HCT116 (cell line): ENCODE results near the gene ERN1. TPM values are rescaled to one million over a fixed set of nuclear protein-coding genes. Genes with fewer than 3 reads are reported as not detected.
A peak's percentile ranks its signal among the peaks of the same experiment; 100 is the strongest.

Experiments
- ATAC-seq: fragments of 200-7000 bp; cut with Tn5 transposase; 2 replicates; pipeline ENCODE4 v1.9.1; 2020; ENCODE audit warnings: mild to moderate bottlenecking, moderate library complexity
- BruUV-seq: library from RNA; stranded (reverse); fragments of 400-500 nt; replicated peaks from 2 replicates; lab custom pipeline; 2021; lab: Mats Ljungman, UMichigan
- CTCF ChIA-PET: fragments of 300-600 bp; sonication (Branson Sonifier 250); formaldehyde crosslinking; loops from one replicate; lab custom pipeline; 2021; ENCODE audit warnings: antibody characterized with exemption; lab: Charles Lee
- POLR2A ChIA-PET: fragments of 300-600, 350-600 bp; sonication (Branson Sonifier 250); formaldehyde crosslinking; loops from one replicate; lab custom pipeline; 2021; ENCODE audit warnings: antibody characterized with exemption; lab: Charles Lee
- RAD21 ChIA-PET, 2 experiments: fragments of 300-600 bp; sonication (Branson Sonifier 250); formaldehyde crosslinking; loops; one replicate each; lab custom pipeline; 2023; ENCODE audit warnings: low total read pairs in 2 of 2; ENCODE audit not compliant: uncharacterized antibody in 2 of 2, unreplicated experiment in 2 of 2, low non-redundant PET in 1 of 2; lab: Charles Lee
- DNase-seq: peaks from one replicate; pipeline ENCODE4 v3.0.0-alpha.2; 2010; ENCODE audit warnings: low read depth, low spot score
- H2AFZ ChIP-seq: fragments of 200-600 bp; shearing (Covaris generic), sonication (generic); 2 replicates; pipeline ENCODE4 v1.6.1; 2017; ENCODE audit warnings: low read depth, mixed run types, mixed read lengths, antibody characterized with exemption, low read length; ENCODE audit not compliant: poor library complexity, severe bottlenecking
- H3K27ac ChIP-seq: 2 replicates; pipeline ENCODE4 v1.5.1; 2012; ENCODE audit warnings: low read depth, low read length
- H3K27me3 ChIP-seq: fragments of 200-600 bp; sonication (generic); 2 replicates; pipeline ENCODE4 v1.6.1; 2016; ENCODE audit warnings: mixed run types, low read length, mixed read lengths; ENCODE audit not compliant: insufficient read depth
- H3K36me3 ChIP-seq, 2 experiments: fragments of 200-500 bp in 1 of 2; fragments of 200-600 bp in 1 of 2; sonication (Bioruptor generic) in 1 of 2; sonication (generic) in 1 of 2; 2 replicates each; pipeline versions ENCODE4 v1.5.1 to v1.6.1; 2014 to 2016; ENCODE audit warnings: low read length in 2 of 2, inconsistent platforms in 1 of 2, mixed read lengths in 1 of 2, mixed run types in 1 of 2; ENCODE audit not compliant: insufficient read depth in 2 of 2, control insufficient read depth in 1 of 2
- H3K4me1 ChIP-seq, 2 experiments: fragments of 200-600 bp in 1 of 2; sonication (generic) in 1 of 2; 2 replicates each; pipeline versions ENCODE4 v1.5.1 to v1.6.1; 2012 to 2017; ENCODE audit warnings: low read length in 2 of 2, inconsistent platforms in 1 of 2, mild to moderate bottlenecking in 1 of 2, mixed read lengths in 1 of 2, mixed run types in 1 of 2, moderate library complexity in 1 of 2; ENCODE audit not compliant: insufficient read depth in 2 of 2, control insufficient read depth in 1 of 2
- H3K4me2 ChIP-seq: fragments of 200-600 bp; sonication (generic); 2 replicates; pipeline ENCODE4 v1.6.1; 2017; ENCODE audit warnings: mixed run types, low read length, mixed read lengths
- H3K4me3 ChIP-seq, 2 experiments: fragments of 200-600 bp in 1 of 2; sonication (generic) in 1 of 2; replicated peaks in 1 of 2; 2 replicates each; pipeline ENCODE4 v1.5.1; 2011 to 2016; ENCODE audit warnings: low read length in 2 of 2, control low read depth in 1 of 2, low read depth in 1 of 2, mild to moderate bottlenecking in 1 of 2, mixed read lengths in 1 of 2, mixed run types in 1 of 2
- H3K79me2 ChIP-seq: fragments of 200-600 bp; sonication (generic); 2 replicates; pipeline ENCODE4 v1.6.1; 2017; ENCODE audit warnings: mild to moderate bottlenecking, mixed run types, low read length, moderate library complexity, mixed read lengths; ENCODE audit not compliant: insufficient read depth
- H3K9ac ChIP-seq: fragments of 200-600 bp; sonication (generic); 2 replicates; pipeline ENCODE4 v1.6.1; 2016; ENCODE audit warnings: low read length, mixed read lengths
- H3K9me2 ChIP-seq: fragments of 200-600 bp; sonication (generic), shearing (Covaris generic); 2 replicates; pipeline ENCODE4 v1.6.1; 2017; ENCODE audit warnings: mixed run types, mild to moderate bottlenecking, moderate library complexity; ENCODE audit not compliant: insufficient read depth
- H3K9me3 ChIP-seq, 2 experiments: fragments of 200-500 bp in 1 of 2; fragments of 200-600 bp in 1 of 2; sonication (Bioruptor generic) in 1 of 2; sonication (generic) in 1 of 2; 2 replicates each; pipeline ENCODE4 v1.6.1; 2014 to 2017; ENCODE audit warnings: low read length in 2 of 2, mixed read lengths in 2 of 2, inconsistent platforms in 1 of 2, low read depth in 1 of 2, mild to moderate bottlenecking in 1 of 2, mixed run types in 1 of 2, moderate library complexity in 1 of 2; ENCODE audit not compliant: control insufficient read depth in 1 of 2, insufficient read depth in 1 of 2
- H4K20me1 ChIP-seq: fragments of 200-600 bp; sonication (generic), shearing (Covaris generic); 2 replicates; pipeline ENCODE4 v1.6.1; 2017; ENCODE audit warnings: mixed run types, mild to moderate bottlenecking, moderate library complexity; ENCODE audit not compliant: insufficient read depth
- ATF3 ChIP-seq: IDR thresholded peaks from 2 replicates; pipeline ENCODE4 v1.6.1; 2012
- CTCF ChIP-seq, 3 experiments: fragments of 200-600 bp in 1 of 3; sonication (generic) in 1 of 3; IDR thresholded peaks in 2 of 3; conservative IDR thresholded peaks in 1 of 3; 2 replicates each; pipeline ENCODE4 v1.5.1; 2012 to 2017; ENCODE audit warnings: low read depth in 2 of 3, low read length in 2 of 3, antibody characterized with exemption in 1 of 3, borderline replicate concordance in 1 of 3, control low read depth in 1 of 3, mild to moderate bottlenecking in 1 of 3, mixed read lengths in 1 of 3, mixed run types in 1 of 3, moderate library complexity in 1 of 3; ENCODE audit not compliant: insufficient read depth in 1 of 3
- EGR1 ChIP-seq: IDR thresholded peaks from 2 replicates; pipeline ENCODE4 v1.6.1; 2012; ENCODE audit warnings: low read depth
- ELF1 ChIP-seq: IDR thresholded peaks from 2 replicates; pipeline ENCODE4 v1.6.1; 2012; ENCODE audit warnings: low read depth, borderline replicate concordance
- FOSL1 ChIP-seq: IDR thresholded peaks from 2 replicates; pipeline ENCODE4 v1.6.1; 2012; ENCODE audit warnings: low read depth
- POLR2AphosphoS5 ChIP-seq: IDR thresholded peaks from 2 replicates; pipeline ENCODE4 v1.6.1; 2011; ENCODE audit warnings: mild to moderate bottlenecking, low read depth, low read length, moderate library complexity
- RAD21 ChIP-seq: IDR thresholded peaks from 2 replicates; pipeline ENCODE4 v1.6.1; 2012; ENCODE audit warnings: low read depth, mild to moderate bottlenecking
- SIN3A ChIP-seq: IDR thresholded peaks from 2 replicates; pipeline ENCODE4 v1.6.1; 2012; ENCODE audit warnings: low read depth
- intact Hi-C: fragments of 100-400 bp; cut with micrococcal nuclease; formaldehyde crosslinking; loops from 2 replicates; pipeline ENCODE4 v1.10.0; 2022
- total RNA-seq: library from RNA; stranded (reverse); gene quantifications from one replicate; pipeline ENCODE4 v1.2.1, GENCODE V29; 2021; ENCODE audit not compliant: unreplicated experiment

The ERN1 gene
- total RNA-seq, 1 experiment from 2014 or later, result 28.2 TPM

GRCh38 chr17:64055183-64056142 lies 74.5 kb downstream of the ERN1 start:
- Histone ChIP-seq H3K27ac (no peak overlapping the region), H4K20me1 (no peaks in the 10 kb centered on the region), H3K9me2 (no peaks in the 10 kb centered on the region), H3K79me2 (no peaks in the 10 kb centered on the region)
- CTCF ChIA-PET, result interaction anchor here (1.1 to 3.3 kb wide), 3 partner anchors 8 to 78 kb away, joined by 3 to 14 read pairs (median 4); no protein-coding TSS in a partner anchor
- intact Hi-C loops, result no loop called here
- TF ChIP-seq EGR1 (no peak), SIN3A (no peak), POLR2AphosphoS5 (no peak), ELF1 (no peak), FOSL1 (no peak), ATF3 (no peak), RAD21 (no peak), CTCF (IDR thresholded peaks at IDR 0.05 in 2 of 3, conservative IDR thresholded peaks at IDR 0.05 in 1 of 3; ENCODE audit: borderline replicate concordance in 1 of 3, insufficient read depth in 1 of 3, low read depth in 2 of 3, low read length in 2 of 3) (peak in 1 of 3 experiments; percentile 25; a peak in 2 of 6 replicates)
- TF ChIP-seq, all 23 proteins: peak for 1
- no TSS peak for BruUV-seq
- ChIA-PET RAD21 (interaction anchor here in 1 of 2 experiments (1.2 kb wide), 1 partner anchor 78 kb away, joined by 4 read pairs; no protein-coding TSS in a partner anchor), POLR2A (no interaction called here)
- Histone ChIP-seq H3K9me3 (no peaks in the 10 kb centered on the region), H3K4me1 (peaks cover 0 to 7% of the 10 kb centered on the region in 2 experiments; a peak in 1 of 4 replicates), H3K36me3 (peaks cover 0 to 5% of the 10 kb centered on the region in 2 experiments; a peak in 1 of 4 replicates), H3K4me3 (no peak overlapping the region), H2AFZ (no peak overlapping the region), H3K9ac (no peak overlapping the region), H3K27me3 (no peaks in the 10 kb centered on the region), H3K4me2 (no peak overlapping the region)
- peak; percentile 72 for ATAC-seq
- DNase-seq, result no peak
